OCI-LY3 (cell line): ENCODE results near the gene NTNG2.

Source experiments
- H2AFZ ChIP-seq: fragments of 200-600, 300-600 bp; shearing (Covaris generic); 2 replicates; pipeline ENCODE4 v1.6.0; 2014; ENCODE audit warnings: antibody characterized with exemption, low read depth, low read length
- H3K27ac ChIP-seq: fragments of 200-600, 300-600 bp; sonication (generic); 2 replicates; pipeline ENCODE4 v1.5.1; 2014; ENCODE audit warnings: mild to moderate bottlenecking, low read length, moderate library complexity, mixed read lengths
- H3K27me3 ChIP-seq: fragments of 200-600, 300-600 bp; sonication (generic); 2 replicates; pipeline ENCODE4 v1.6.1; 2014; ENCODE audit warnings: low read depth, low read length, mixed read lengths
- H3K36me3 ChIP-seq: fragments of 200-600, 300-600 bp; sonication (generic); replicated peaks from 2 replicates; pipeline ENCODE3; 2014; ENCODE audit warnings: low read depth, low read length, mixed read lengths
- H3K4me1 ChIP-seq: fragments of 300-600, 200-600 bp; sonication (generic); 2 replicates; pipeline ENCODE4 v1.6.1; 2014; ENCODE audit warnings: low read length, mixed read lengths
- H3K4me2 ChIP-seq: fragments of 200-600, 300-600 bp; sonication (generic); 2 replicates; pipeline ENCODE4 v1.6.1; 2014; ENCODE audit warnings: low read length, mixed read lengths
- H3K4me3 ChIP-seq: fragments of 300-600, 200-600 bp; sonication (generic); 2 replicates; pipeline ENCODE4 v1.5.1; 2014; ENCODE audit warnings: antibody characterized with exemption, mild to moderate bottlenecking, low read length, moderate library complexity
- H3K79me2 ChIP-seq: fragments of 300-600, 200-600 bp; shearing (Covaris generic); 2 replicates; pipeline ENCODE4 v1.6.1; 2014; ENCODE audit warnings: mild to moderate bottlenecking, low read length, mixed read lengths
- H3K9ac ChIP-seq: fragments of 300-600, 200-600 bp; shearing (Covaris generic); 2 replicates; pipeline ENCODE4 v1.6.0; 2014; ENCODE audit warnings: mild to moderate bottlenecking, low read length, moderate library complexity
- H3K9me3 ChIP-seq: fragments of 200-600, 300-600 bp; shearing (Covaris generic); 2 replicates; pipeline ENCODE4 v1.6.1; 2014; ENCODE audit warnings: low read length, mixed read lengths; ENCODE audit not compliant: insufficient read depth
- H4K20me1 ChIP-seq: fragments of 200-600, 300-600 bp; sonication (generic); 2 replicates; pipeline ENCODE4 v1.6.1; 2016; ENCODE audit warnings: low read length, mixed read lengths; ENCODE audit not compliant: insufficient read depth
- CTCF ChIP-seq: fragments of 200-600, 300-600 bp; sonication (generic); IDR thresholded peaks from 2 replicates; pipeline ENCODE4 v1.5.1; 2014; ENCODE audit warnings: antibody characterized with exemption, low read length, low read depth
- EZH2phosphoT487 ChIP-seq: fragments of 200-600 bp; shearing (Covaris generic); IDR thresholded peaks from 2 replicates; pipeline ENCODE4 v1.6.1; 2018; ENCODE audit warnings: antibody characterized with exemption, mixed run types, low read depth

Gene NTNG2

GRCh38 chr9:132166599-132166998 is 4.7 kb downstream of the NTNG2 start:
- Histone ChIP-seq H3K27me3 (peaks cover 53% of the 10 kb centered on the region), H3K27ac (no peak overlapping the region), H3K4me2 (no peak overlapping the region), H3K4me1 (peaks cover 5% of the 10 kb centered on the region; the same call in 1 of the 2 replicates), H3K79me2 (no peaks in the 10 kb centered on the region), H3K4me3 (no peak overlapping the region), H2AFZ (no peak overlapping the region), H3K9me3 (no peaks in the 10 kb centered on the region), H3K36me3 (no peaks in the 10 kb centered on the region), H3K9ac (no peak overlapping the region), H4K20me1 (no peaks in the 10 kb centered on the region)
- TF ChIP-seq EZH2phosphoT487 (no peak), CTCF (peak; percentile 29; the same call in 1 of the 2 replicates)

- no peak overlapping the region for H3K4me2 ChIP-seq
- H2AFZ ChIP-seq: no peak overlapping the region
- no peaks in the 10 kb centered on the region for H3K79me2 ChIP-seq
- TF ChIP-seq EZH2phosphoT487 (no peak), CTCF (no peak)
- peaks cover 5% of the 10 kb centered on the region; the same call in 1 of the 2 replicates for H3K4me1 ChIP-seq
- no peak overlapping the region for H3K27ac ChIP-seq
- no peak overlapping the region for H3K4me3 ChIP-seq
- H4K20me1 ChIP-seq: no peaks in the 10 kb centered on the region
- H3K27me3 ChIP-seq: peaks cover 56% of the 10 kb centered on the region
- no peaks in the 10 kb centered on the region for H3K9me3 ChIP-seq
- H3K36me3 ChIP-seq: no peaks in the 10 kb centered on the region
- no peak overlapping the region for H3K9ac ChIP-seq
Observed at GRCh38 chr9:132167192-132167591, 5.3 kb downstream of the NTNG2 start.

GRCh38 chr9:132168347-132168746 is 6.5 kb downstream of the NTNG2 start:
- Histone ChIP-seq H3K4me1 (no peaks in the 10 kb centered on the region; the same call in 1 of the 2 replicates), H3K9ac (no peak overlapping the region), H4K20me1 (no peaks in the 10 kb centered on the region), H3K79me2 (no peaks in the 10 kb centered on the region), H2AFZ (no peak overlapping the region), H3K27ac (no peak overlapping the region), H3K9me3 (no peaks in the 10 kb centered on the region), H3K4me3 (no peak overlapping the region), H3K4me2 (no peak overlapping the region), H3K27me3 (peaks cover 47% of the 10 kb centered on the region), H3K36me3 (no peaks in the 10 kb centered on the region)
- TF ChIP-seq CTCF: no peak
- TF ChIP-seq EZH2phosphoT487: no peak

- H3K4me2 ChIP-seq: no peak overlapping the region
- H4K20me1 ChIP-seq: no peaks in the 10 kb centered on the region
- H3K27me3 ChIP-seq: peaks cover 42% of the 10 kb centered on the region
- H3K9me3 ChIP-seq: no peaks in the 10 kb centered on the region
- no peaks in the 10 kb centered on the region for H3K79me2 ChIP-seq
- H3K9ac ChIP-seq: no peak overlapping the region
- H3K4me3 ChIP-seq: no peak overlapping the region
- no peak for TF ChIP-seq CTCF
- TF ChIP-seq EZH2phosphoT487: no peak
- H2AFZ ChIP-seq: no peak overlapping the region
- no peak overlapping the region for H3K27ac ChIP-seq
- no peaks in the 10 kb centered on the region for H3K36me3 ChIP-seq
- no peaks in the 10 kb centered on the region; the same call in 1 of the 2 replicates for H3K4me1 ChIP-seq
Observed at GRCh38 chr9:132168851-132169250, 7.0 kb downstream of the NTNG2 start.
